ENCODE data around the gene SYCP2.

Gene SYCP2

DNA sequence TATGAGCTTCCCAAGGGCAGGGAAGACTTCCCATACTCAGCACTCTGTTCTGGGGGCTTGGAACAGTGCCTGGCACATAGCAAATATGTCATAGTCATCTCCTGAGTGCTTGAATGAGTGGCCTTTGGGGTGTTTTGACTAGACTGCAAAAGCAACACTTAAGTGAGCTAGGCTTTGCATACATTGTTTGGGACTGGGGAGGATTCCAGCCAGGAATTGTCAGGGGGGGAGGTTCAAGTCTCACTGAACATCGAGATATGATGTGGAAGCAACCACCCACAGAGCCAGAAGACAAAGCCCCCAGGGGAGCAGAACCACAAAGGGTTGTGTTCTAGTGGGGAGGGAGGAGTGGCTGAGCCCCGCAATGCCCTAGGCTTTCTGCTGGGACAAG lies 98.4 kb downstream of the SYCP2 start:
- DNase-seq, result no peak

- DNase-seq, result no peak
Observed at GRCh38 chr20:59832406-59833363, 100.8 kb downstream of the SYCP2 start.

DNA sequence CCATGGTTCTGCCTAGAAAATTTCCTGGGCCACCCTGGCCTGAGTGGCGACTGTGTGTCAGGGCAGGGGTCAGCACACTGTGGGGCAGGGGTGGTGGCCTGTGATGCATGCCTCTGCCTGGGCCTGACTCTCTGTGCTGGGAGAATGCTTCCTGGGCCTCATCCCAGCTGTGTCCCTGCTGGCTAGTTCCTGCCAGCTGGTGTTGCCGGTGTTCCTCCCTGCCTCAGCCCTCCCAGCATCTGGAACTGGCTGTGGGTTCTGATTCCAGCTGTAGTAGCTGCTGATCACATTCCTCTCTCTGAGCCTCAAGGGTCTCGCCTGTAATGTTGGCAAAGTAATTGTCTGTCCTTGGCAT lies 101.5 kb downstream of the SYCP2 start:
- DNase-seq, result no peak

DNA sequence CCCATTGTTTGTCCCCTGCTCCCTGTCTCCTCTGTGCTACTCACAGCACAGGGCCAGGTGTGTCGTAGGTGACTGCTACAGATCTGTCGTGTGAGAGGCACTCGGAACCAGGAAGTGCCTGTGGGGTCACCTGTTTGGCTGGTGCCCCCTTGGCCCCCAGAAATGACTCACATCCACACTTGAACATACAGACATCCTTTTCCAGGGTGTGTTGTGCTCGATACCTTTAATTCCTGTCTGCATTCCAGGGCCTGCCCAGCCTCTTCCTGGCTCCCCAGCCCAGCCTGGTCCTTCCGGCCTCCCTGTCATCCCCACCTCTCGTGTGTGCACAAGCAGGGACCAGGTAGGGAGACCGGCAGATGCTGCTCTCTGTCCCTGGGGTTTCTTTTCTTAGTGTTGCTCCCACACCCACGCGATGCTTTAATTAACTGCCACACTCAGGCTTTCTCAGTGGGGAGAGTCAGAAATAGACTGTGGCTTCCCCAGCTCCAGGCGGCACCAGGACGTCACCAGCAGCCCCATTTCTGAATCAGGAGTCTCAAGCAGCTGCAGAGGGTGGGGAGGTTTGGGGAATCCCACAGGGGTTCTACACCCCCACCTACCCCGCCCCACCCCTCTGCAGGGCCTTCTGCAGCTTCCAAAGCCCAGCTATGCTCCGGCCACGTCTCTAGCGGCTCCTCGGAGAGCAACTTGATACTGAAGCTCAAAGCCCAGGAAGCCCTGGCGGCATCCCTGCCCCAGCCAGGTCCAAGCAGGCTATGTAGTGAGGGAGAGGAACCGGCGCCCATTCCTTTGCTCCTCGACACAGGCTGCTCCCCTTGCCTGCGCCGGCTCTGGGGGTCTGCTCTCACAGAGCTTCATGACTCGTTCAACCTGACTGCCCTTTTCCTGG lies 102.2 kb downstream of the SYCP2 start:
- no peak for DNase-seq

DNA sequence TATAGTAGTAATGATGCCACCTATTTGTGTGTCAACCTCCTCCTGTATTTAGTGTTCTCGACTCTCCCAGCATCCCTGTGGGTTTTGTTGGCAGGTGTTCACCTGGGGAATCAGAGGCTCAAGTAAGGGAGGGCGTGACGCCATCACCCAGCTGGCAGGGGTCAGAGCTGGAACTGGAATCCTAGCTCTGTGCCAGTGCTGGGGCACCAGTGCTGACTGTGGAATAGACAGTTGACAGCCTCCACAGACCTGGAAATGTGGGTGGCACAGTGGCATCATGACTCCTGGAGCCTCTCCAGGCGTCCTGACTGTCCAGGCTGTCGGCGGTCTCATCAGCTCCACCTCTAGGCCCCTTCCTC lies 102.8 kb downstream of the SYCP2 start:
- DNase-seq, result no peak

DNA sequence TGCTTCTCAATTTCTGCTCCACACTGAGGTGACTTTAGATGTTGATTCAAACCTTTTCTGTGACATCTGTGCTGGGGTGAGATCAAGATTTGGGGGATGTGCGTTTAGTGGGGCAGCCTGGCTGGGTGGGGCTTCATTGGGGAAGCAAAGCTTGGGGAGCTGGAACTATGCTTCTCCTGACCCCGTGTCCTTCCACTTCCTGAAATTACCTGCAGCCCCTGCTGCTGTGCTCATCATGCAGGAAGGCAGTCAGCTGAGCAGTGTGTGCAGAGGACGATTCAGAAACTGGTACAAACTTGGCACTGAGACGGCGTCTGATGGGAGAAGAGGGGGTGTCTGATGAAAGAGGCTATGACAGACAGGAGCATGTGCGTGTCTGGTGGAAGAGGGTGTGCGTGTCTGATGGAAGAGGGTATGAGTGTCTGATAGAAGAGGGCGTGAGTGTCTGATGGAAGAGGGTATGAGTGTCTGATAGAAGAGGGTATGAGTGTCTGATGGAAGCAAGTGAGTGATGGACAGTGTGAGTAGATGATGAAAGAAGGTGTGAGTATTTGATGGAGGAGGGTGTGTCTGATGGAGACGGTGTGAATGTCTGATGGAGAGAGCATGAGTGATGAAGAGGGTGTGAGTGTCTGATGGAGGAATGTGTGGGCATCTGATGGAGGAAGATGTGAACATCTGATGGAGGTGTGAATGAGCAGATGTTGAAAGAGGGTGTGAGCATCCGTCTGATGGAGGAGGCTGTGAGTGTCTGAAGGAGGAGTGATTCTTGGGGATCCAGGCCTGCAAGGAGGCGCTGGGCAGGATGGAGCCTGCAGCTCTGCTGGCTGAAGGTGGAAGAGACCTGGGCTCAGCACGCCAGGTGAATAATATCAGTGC lies 103.4 kb downstream of the SYCP2 start:
- no peak for DNase-seq

GRCh38 chr20:59829054-59829785 lies 104.2 kb downstream of the SYCP2 start:
- DNase-seq, result no peak

- DNase-seq, result no peak
Observed at GRCh38 chr20:59828125-59829053, 105.0 kb downstream of the SYCP2 start.

DNA sequence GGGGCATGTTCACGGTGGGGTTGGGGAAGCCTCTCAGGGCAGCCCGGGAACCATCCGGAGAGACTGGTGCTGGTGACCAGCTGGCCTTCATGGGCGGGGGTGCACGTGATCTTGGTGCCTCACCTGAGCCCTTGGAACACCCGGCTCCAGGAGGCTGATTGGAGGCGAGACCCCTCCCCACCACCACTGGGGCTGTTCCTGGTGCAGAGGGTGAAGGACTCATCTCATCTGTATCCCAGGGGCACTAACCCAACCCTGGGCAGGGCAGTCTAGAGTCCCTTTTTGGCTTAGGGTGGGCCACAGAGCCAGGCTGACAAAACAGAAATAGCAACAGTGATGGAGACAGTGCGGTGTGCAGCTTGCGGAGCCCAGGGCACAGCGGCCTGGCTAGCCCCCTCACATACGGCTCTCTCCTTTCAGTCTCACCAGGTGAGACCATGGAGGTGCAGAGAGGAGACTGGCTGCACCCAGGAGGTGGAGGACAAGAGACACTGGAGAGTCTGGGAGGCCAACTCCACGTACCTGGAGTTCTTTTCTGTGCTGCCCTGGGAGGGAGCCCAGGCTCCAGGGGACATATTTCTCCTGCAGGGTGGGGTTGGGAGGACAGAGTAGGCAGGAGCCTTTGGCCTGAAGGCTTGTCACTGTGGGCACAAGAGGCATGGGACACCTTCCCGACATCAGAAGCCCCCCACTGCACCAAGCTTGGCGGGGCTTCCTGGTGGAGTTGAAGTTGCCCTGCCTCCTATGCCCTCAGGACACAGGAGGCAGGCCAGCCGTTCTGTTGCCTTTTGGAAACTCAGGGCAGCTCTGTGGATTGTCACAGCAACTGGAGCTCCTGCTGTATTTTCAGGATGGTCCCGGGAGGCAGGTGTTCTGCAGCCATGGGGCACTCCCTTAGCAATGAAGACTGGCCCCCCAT lies 106.0 kb downstream of the SYCP2 start:
- DNase-seq, result no peak

DNA sequence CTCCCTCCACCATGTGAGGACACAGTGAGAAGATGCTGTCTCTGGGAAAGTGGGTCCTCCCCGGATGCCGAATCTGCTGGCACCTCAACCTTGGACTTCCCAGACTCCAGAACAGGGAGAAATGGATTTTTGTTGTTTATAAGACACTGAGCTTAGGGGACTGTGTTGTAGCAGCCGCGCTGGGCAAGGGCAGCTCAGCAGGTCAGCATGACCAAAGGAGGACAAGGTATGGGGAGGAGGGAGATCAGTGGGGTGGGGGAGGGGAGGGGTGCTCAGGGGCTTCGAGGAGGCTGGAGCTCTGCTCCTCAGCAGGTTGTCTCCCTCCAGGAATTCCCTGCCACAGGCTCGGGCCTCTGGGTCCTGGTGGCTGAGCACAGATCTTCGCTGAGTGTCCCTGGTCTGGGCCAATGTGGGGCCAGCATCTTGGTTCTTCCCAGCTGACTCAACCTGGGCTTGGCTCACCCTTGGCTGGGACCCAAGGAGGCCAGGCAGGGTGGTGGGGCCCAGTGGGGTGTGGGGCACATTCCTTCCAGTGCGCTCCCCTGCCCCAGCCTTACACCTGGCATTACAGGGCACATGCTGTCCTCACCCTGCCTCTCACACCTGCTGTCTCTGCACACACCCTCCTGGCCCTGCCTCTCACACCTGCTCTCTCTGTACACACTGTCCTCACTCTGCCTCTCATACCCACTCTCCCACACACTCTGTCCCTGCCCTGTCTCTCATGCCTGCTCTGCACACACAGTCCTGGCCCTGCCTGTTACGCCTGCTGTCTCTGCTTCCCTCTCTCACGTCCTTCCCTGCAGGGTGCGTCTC lies 107.3 kb downstream of the SYCP2 start:
- no peak for DNase-seq

DNA sequence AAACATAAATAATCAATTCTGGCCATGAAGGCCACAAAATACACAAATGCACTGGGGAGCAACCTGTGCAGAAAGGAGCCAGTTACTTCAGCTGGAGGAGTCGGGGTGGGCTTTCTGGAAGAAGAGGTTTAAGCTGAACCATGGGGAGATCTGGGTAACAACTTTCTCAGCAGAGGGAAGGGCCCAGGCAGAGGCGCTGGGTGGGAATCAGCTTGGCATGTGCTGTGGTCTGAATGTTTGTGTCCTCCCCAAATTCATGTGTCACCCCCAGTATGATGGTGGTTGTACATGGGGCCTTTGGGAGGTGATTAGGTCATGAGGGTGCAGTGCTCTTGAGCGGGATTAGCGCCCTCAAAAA lies 107.9 kb downstream of the SYCP2 start:
- DNase-seq, result no peak

DNA sequence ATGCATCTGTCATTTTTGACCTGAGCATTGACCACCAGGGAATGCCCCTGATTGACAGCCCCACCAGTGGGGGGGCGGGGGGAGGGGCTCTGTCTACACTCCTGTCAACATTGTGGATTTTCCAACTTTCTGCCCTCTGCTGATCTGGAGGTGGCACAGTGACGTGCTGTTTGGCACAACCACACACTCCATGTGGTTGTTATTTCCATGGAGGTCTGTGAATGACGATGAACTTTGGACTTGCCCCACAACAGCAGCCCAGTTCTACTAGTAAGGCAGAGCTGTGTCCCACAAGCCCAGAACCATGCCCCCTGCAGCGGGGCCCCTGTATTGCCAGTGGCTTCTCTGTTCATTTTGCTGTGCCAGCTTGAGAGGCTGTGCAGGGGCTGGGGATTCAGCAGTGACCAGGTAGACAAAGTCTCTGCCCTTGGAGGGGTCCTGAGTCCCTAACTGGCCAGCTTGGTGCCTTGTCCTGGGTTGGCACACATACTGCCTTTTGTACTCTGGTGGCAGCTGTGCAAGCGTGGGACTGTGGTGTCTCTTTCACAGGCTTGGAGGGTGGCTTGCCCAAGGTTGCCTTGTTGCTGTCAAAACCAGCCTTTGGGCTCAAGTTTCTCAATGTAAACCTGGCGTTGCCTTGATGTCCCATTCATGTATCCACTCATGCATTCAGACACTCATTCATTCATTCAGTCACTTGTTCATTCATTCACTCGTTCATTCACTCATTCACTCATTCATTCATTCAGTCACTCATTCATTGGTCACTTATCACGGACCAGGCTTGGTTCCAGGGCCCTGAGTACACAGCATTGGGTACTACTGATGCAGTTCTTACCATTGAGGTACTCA lies 108.5 kb downstream of the SYCP2 start:
- no peak for DNase-seq

DNA sequence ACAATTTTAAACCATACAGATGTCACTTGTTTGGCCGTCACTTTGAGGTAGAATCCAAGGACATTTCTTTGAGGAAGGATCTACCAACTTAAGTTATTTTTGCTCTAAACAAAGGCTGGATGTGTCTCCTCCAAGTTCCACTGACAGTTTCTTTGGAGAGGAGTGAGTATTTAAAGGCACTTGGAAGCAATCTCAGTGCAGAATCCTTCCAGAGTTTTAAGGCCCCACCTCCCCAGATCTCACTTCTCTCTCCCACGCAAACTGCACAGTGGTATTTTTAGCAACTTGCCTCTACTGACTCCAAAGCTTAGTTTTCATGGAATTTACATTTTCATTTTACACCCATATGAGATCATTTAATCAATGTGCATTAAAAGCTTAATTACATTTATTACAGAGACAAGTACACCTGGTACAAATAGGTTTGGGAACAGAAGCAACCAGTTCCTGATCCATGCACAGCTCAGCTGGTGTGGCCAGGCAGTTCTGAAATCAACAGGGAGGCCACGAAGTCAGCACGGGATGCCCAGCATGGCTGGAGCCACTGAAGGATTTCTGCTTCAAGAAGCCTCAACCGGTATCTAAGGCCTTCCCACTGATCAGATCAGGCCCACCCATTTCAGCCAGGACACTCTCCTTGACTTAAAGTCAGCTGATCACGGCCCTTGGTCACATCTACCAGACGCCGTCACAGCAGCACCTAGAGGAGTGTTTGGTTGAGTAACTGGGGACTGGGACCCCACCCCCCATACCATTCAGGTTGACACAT lies 109.8 kb downstream of the SYCP2 start:
- DNase-seq, result peak; percentile 34

DNA sequence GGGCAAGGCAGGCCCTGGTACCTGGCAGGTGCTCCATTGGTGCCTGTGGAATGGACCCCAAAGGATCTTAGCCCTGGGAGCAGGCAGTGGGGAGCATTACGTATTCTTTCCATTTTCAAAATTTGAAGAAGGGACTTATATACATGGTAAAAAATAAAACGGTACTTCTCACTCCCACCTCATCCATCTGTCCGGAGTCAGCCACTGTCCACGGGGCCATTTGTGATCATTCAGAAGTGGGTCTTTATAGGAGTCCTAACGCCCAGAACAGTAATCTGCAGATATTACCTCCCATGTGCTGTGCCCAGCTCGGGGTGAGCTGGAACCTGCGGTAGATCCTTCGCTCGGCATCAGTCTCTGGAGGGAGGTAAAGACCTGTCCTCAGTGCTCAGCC lies 110.4 kb downstream of the SYCP2 start:
- DNase-seq, result no peak

DNA sequence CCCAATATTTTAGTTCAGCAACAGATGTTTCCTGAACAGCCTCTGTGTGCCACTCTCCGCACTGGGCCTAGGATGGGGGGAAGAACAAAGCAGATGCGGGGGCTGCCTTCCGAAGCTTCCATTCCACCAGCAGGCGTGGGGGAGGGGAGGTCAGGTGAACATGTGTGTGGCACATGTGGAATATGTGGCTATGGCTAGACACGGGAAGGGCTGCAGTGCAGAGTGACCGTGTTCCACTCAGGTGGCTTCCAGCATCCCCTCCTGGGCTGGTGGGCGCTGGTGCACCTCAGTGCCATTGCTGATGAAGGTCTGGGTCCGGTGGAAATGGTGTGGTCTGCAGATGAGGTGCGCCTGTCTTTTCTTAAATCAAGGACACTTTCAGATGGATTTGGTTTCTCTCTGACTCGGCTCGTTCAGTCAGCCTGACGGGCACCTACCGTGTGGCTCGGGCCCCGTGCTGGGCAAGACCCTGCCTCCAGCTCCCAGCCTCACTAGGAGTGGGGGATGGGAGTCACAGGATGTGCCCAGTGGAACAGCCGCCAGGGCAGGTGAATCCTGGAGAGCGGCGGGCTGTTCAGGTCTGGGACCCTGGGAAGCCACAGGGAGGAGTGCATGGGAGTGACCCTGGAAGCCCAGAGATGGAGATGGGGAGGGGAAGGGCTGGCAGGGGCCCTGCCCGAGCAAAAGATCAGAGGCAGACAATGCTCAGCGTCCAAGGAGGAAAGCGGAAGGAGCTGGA lies 111.0 kb downstream of the SYCP2 start:
- DNase-seq, result no peak

DNA sequence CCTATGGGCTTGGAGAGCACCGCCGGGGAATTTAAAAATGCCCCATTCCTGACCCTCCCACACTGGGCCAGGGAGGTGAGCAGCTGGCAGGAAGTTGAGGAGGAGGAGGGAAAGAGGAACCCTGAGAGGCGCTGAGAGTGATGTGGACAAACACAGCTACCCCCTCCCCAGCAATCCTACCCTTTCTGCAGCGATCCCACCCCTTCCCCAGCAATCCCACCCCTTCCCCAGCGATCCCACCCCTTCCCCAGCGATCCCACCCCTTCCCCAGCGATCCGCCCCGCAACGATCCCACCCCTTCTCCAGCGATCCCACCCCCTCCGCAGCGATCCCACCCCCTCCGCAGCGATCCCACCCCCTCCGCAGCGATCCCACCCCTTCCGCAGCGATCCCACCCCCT lies 111.6 kb downstream of the SYCP2 start:
- no peak for DNase-seq

DNA sequence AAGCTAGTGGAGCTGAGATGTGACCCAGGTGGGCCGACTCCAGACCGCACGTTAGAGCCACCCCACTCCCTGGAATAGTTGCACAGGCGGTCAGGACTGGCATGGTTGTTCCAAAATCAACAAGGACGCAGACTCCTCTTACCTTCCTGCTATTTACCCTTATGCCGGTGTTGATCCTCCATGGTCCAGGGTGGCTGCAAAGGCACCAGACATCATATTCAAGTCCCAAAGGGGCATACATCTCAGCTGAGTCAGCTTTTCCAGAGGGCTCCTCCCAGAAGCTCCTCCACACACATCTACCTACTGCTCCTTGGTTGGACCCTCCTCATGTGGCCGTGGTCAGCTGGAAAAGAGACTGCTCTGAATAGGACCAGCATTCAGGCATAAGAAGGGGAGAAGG lies 112.2 kb downstream of the SYCP2 start:
- DNase-seq, result no peak

All from midbrain (tissue), 1 donor.